SK-N-SH treated with all-trans-retinoic acid at 6 μM for 48 hours (cell line): Measurements from ENCODE around the gene PRKCZ.

Experiments
- ATAC-seq: fragments of 200-7000 bp; cut with Tn5 transposase; 3 replicates; pipeline ENCODE4 v1.9.1; 2020; ENCODE audit warnings: mild to moderate bottlenecking, moderate library complexity
- ARNTL ChIP-seq: fragments of 450-650 bp; formaldehyde crosslinking; IDR thresholded peaks from 2 replicates; pipeline ENCODE4 v1.5.0; 2020; ENCODE audit warnings: low read depth, mild to moderate bottlenecking, moderate library complexity, borderline replicate concordance
- BACH2 ChIP-seq: fragments of 250-450 bp; sonication (Bioruptor Pico); IDR thresholded peaks from 2 replicates; pipeline ENCODE4 v1.9.0; 2021; ENCODE audit warnings: mild to moderate bottlenecking, borderline replicate concordance
- ESRRG ChIP-seq: fragments of 250-450 bp; sonication (Bioruptor Pico); IDR thresholded peaks from 2 replicates; pipeline ENCODE4 v1.6.1; 2021; ENCODE audit warnings: mild to moderate bottlenecking
- ISL1 ChIP-seq: fragments of 250-450 bp; sonication (Bioruptor Pico); IDR thresholded peaks from 2 replicates; pipeline ENCODE4 v2.1.2; 2022; ENCODE audit warnings: mild to moderate bottlenecking, moderate library complexity
- OSR1 ChIP-seq: fragments of 250-450 bp; sonication (Bioruptor Pico); IDR thresholded peaks from 2 replicates; pipeline ENCODE4 v1.8.0; 2022; ENCODE audit warnings: moderate library complexity, mild to moderate bottlenecking, inconsistent platforms
- PPARA ChIP-seq: fragments of 250-450 bp; sonication (Bioruptor Pico); IDR thresholded peaks from 2 replicates; pipeline ENCODE4 v1.5.0; 2020; ENCODE audit warnings: mild to moderate bottlenecking, borderline replicate concordance
- RARB ChIP-seq: fragments of 250-450 bp; sonication (Bioruptor Pico); IDR thresholded peaks from 2 replicates; pipeline ENCODE4 v1.8.0; 2021; ENCODE audit warnings: mild to moderate bottlenecking, moderate library complexity
- SNAI2 ChIP-seq: fragments of 250-450 bp; sonication (Bioruptor Pico); IDR thresholded peaks from 2 replicates; pipeline ENCODE4 v1.5.0; 2020; ENCODE audit warnings: mild to moderate bottlenecking, moderate library complexity
- TCF4 ChIP-seq: fragments of 250-450 bp; sonication (Bioruptor Pico); IDR thresholded peaks from 2 replicates; pipeline ENCODE4 v1.8.0; 2021; ENCODE audit warnings: mild to moderate bottlenecking, moderate library complexity, borderline replicate concordance
- TOX ChIP-seq: fragments of 250-450 bp; sonication (Bioruptor Pico); IDR thresholded peaks from 2 replicates; pipeline ENCODE4 v1.8.0; 2021; ENCODE audit warnings: mild to moderate bottlenecking, moderate library complexity, borderline replicate concordance
- ZC3H10 ChIP-seq: fragments of 250-450 bp; sonication (Bioruptor Pico); IDR thresholded peaks from 2 replicates; pipeline ENCODE4 v1.5.1; 2021; ENCODE audit warnings: mild to moderate bottlenecking, moderate library complexity
- ZFP3 ChIP-seq: fragments of 250-450 bp; sonication (Bioruptor Pico); IDR thresholded peaks from 2 replicates; pipeline ENCODE4 v1.5.0; 2020; ENCODE audit warnings: mild to moderate bottlenecking, moderate library complexity
- ZFP30 ChIP-seq: fragments of 450-650 bp; formaldehyde crosslinking; IDR thresholded peaks from 2 replicates; pipeline ENCODE4 v1.5.0; 2022; ENCODE audit warnings: mild to moderate bottlenecking, moderate library complexity
- ZNF565 ChIP-seq: fragments of 450-650 bp; formaldehyde crosslinking; conservative IDR thresholded peaks from 2 replicates; pipeline ENCODE4 v1.5.0; 2020; ENCODE audit warnings: low read depth, mild to moderate bottlenecking, moderate library complexity
- ZNF8 ChIP-seq: fragments of 450-650 bp; formaldehyde crosslinking; IDR thresholded peaks from 2 replicates; pipeline ENCODE4 v1.5.0; 2020; ENCODE audit warnings: mild to moderate bottlenecking, moderate library complexity
- TF ChIP-seq, protein P1 (sequence below): fragments of 250-450 bp; sonication (Bioruptor Pico); IDR thresholded peaks from 2 replicates; pipeline ENCODE4 v1.5.1; 2020; ENCODE audit warnings: low read depth, mild to moderate bottlenecking, moderate library complexity
- TF ChIP-seq, protein P2 (sequence below): fragments of 250-450 bp; sonication (Bioruptor Pico); IDR thresholded peaks from 2 replicates; pipeline ENCODE4 v1.8.0; 2021; ENCODE audit warnings: low read depth, mild to moderate bottlenecking, moderate library complexity, borderline replicate concordance
- TF ChIP-seq, protein P3 (sequence below): fragments of 250-450 bp; sonication (Bioruptor Pico); IDR thresholded peaks from 2 replicates; pipeline ENCODE4 v1.5.1; 2021; ENCODE audit warnings: mild to moderate bottlenecking, moderate library complexity
- TF ChIP-seq, protein P4 (sequence below): fragments of 250-450 bp; sonication (Bioruptor Pico); IDR thresholded peaks from 2 replicates; pipeline ENCODE4 v1.5.0; 2020; ENCODE audit warnings: mild to moderate bottlenecking, moderate library complexity

Gene PRKCZ

DNA sequence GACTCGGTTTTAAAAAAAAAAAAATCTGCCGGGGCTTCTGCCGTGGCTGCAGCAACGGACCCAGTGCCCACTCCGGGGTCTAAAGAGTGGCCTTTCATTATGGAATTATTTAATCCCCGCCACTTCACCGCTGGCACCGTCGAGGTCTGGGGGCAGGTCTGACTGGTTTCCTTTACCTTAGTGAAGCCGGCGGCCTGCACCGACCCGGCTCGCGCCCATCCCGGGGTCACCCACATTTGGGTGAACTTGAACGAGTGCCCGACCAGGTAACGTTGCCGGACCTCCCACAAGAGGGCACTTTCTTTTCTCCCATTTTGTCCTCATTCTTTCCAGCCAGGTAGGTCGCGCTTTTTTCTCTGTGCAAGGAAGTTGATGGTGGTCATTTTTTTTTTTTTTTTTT, 4.3 kb downstream of the PRKCZ start:
- no peak for ATAC-seq

DNA sequence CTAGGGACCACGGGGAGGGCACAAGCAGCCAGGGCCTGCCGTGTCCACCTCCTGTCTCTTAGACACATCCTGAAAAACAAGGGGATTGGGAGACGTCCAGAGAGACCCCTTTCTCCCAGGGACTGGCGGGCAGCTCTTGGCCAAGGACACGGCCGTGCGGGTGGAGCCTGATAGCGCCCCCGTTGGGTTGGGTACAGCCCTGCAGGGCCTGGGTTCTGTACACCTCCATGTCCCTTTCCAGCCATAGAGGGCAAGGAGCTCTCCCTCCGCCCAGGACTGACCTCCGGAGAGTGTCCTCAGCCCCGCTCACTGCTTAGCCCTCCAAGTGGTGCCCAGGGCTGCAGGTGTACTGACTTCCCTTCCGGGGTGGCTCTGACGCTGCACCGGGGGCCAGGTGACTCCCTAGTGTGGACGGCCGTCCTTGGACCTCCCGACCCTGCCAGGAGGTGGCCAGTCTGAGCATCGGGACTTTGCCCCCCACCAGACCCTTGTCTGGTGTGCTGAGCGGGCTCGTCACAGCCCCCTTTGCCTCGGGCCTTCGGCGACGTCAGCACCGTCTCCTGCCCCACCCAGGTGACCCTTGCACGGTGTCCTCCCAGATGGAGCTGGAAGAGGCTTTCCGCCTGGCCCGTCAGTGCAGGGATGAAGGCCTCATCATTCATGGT, 5.8 kb downstream of the PRKCZ start:
- TF ChIP-seq RARB (no peak), ZFP3 (CRISPR knock-in tag) (no peak), TCF4 (no peak), ARNTL (CRISPR knock-in tag) (no peak)
- TF ChIP-seq, all 23 proteins: peak for 0
- no peak for ATAC-seq

More for the DNA sequence above, 4.3 kb downstream of the PRKCZ start:
- no peak for TF ChIP-seq ZNF8 (CRISPR knock-in tag)
- no peak for TF ChIP-seq ZFP30
- TF ChIP-seq, protein P1, sequence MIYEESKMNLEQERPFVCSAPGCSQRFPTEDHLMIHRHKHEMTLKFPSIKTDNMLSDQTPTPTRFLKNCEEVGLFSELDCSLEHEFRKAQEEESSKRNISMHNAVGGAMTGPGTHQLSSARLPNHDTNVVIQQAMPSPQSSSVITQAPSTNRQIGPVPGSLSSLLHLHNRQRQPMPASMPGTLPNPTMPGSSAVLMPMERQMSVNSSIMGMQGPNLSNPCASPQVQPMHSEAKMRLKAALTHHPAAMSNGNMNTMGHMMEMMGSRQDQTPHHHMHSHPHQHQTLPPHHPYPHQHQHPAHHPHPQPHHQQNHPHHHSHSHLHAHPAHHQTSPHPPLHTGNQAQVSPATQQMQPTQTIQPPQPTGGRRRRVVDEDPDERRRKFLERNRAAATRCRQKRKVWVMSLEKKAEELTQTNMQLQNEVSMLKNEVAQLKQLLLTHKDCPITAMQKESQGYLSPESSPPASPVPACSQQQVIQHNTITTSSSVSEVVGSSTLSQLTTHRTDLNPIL (CRISPR knock-in tag): no peak
- TF ChIP-seq ZFP3 (CRISPR knock-in tag): no peak
- TF ChIP-seq, protein P2, sequence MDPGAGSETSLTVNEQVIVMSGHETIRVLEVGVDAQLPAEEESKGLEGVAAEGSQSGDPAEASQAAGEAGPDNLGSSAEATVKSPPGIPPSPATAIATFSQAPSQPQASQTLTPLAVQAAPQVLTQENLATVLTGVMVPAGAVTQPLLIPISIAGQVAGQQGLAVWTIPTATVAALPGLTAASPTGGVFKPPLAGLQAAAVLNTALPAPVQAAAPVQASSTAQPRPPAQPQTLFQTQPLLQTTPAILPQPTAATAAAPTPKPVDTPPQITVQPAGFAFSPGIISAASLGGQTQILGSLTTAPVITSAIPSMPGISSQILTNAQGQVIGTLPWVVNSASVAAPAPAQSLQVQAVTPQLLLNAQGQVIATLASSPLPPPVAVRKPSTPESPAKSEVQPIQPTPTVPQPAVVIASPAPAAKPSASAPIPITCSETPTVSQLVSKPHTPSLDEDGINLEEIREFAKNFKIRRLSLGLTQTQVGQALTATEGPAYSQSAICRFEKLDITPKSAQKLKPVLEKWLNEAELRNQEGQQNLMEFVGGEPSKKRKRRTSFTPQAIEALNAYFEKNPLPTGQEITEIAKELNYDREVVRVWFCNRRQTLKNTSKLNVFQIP: no peak
- TF ChIP-seq, protein P3, sequence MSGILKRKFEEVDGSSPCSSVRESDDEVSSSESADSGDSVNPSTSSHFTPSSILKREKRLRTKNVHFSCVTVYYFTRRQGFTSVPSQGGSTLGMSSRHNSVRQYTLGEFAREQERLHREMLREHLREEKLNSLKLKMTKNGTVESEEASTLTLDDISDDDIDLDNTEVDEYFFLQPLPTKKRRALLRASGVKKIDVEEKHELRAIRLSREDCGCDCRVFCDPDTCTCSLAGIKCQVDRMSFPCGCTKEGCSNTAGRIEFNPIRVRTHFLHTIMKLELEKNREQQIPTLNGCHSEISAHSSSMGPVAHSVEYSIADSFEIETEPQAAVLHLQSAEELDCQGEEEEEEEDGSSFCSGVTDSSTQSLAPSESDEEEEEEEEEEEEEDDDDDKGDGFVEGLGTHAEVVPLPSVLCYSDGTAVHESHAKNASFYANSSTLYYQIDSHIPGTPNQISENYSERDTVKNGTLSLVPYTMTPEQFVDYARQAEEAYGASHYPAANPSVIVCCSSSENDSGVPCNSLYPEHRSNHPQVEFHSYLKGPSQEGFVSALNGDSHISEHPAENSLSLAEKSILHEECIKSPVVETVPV (CRISPR knock-in tag): no peak
- TF ChIP-seq TCF4: no peak
- no peak for TF ChIP-seq ZNF565 (CRISPR knock-in tag)
- TF ChIP-seq PPARA (CRISPR knock-in tag): no peak
- no peak for TF ChIP-seq ESRRG (CRISPR knock-in tag)
- TF ChIP-seq, protein P4, sequence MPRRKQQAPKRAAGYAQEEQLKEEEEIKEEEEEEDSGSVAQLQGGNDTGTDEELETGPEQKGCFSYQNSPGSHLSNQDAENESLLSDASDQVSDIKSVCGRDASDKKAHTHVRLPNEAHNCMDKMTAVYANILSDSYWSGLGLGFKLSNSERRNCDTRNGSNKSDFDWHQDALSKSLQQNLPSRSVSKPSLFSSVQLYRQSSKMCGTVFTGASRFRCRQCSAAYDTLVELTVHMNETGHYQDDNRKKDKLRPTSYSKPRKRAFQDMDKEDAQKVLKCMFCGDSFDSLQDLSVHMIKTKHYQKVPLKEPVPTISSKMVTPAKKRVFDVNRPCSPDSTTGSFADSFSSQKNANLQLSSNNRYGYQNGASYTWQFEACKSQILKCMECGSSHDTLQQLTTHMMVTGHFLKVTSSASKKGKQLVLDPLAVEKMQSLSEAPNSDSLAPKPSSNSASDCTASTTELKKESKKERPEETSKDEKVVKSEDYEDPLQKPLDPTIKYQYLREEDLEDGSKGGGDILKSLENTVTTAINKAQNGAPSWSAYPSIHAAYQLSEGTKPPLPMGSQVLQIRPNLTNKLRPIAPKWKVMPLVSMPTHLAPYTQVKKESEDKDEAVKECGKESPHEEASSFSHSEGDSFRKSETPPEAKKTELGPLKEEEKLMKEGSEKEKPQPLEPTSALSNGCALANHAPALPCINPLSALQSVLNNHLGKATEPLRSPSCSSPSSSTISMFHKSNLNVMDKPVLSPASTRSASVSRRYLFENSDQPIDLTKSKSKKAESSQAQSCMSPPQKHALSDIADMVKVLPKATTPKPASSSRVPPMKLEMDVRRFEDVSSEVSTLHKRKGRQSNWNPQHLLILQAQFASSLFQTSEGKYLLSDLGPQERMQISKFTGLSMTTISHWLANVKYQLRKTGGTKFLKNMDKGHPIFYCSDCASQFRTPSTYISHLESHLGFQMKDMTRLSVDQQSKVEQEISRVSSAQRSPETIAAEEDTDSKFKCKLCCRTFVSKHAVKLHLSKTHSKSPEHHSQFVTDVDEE (CRISPR knock-in tag): no peak
- no peak for TF ChIP-seq BACH2
- TF ChIP-seq ISL1: no peak
- TF ChIP-seq ARNTL (CRISPR knock-in tag): no peak
- TF ChIP-seq RARB: no peak
- TF ChIP-seq TOX (CRISPR knock-in tag): no peak
- no peak for TF ChIP-seq SNAI2 (CRISPR knock-in tag)

DNA sequence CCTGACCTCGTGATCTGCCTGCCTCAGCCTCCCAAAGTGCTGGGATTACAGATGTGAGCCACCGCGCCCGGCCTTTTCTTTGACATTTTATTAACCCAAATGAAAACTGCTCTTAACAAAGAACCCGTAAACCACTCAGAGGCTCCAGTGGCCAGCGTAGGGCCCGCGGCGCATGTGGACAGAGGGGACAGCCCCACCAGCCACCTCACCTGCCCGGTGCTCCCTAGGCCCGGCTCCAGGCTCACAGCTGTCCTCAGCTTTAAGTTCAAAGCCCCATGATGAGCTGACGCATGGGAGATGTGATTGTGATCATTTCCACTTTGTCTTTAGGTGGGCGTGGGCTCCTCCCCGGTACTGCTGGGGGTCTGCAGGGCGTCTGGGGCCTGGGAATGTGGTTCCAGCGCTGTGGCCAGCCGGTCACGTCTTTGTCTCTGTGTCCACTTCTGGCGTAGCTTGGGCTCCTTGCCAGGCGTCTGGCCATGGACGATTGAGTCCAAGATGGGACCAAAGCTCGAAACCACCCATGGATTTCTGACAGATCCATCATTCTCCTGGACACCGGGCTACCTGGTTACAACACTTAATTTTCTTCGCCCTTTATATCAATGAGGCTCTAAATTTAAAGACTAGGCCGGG, 6.9 kb downstream of the PRKCZ start:
- TF ChIP-seq, protein P3 (CRISPR knock-in tag): no peak
- TF ChIP-seq, protein P2: no peak
- TF ChIP-seq ISL1 (no peak), OSR1 (CRISPR knock-in tag) (no peak), ZFP3 (CRISPR knock-in tag) (no peak), ZC3H10 (CRISPR knock-in tag) (no peak)
- ATAC-seq: no peak
